Measurements from ENCODE around the gene MEGF9. TPM values are rescaled to one million over a fixed set of nuclear protein-coding genes. Genes with fewer than 3 reads are reported as not detected.

Gene MEGF9
- total and polyA plus RNA-seq, 7 donors: 2.5 to 21.0 (median 11.8) TPM

- intact Hi-C loops (cut with DNase I): no loop called here
- Histone ChIP-seq H3K9me3 (no peaks in the 10 kb centered on the region), H3K36me3 (no peaks in the 10 kb centered on the region), H3K4me3 (no peak overlapping the region), H3K27me3 (no peaks in the 10 kb centered on the region), H3K4me1 (peaks cover 0 to 14% (median 10%) of the 10 kb centered on the region in 4 donors), H3K27ac (no peak overlapping the region)
- TF ChIP-seq EP300 (IDR thresholded peaks at IDR 0.05): no peak
- no peak for TF ChIP-seq POLR2A (IDR thresholded peaks at IDR 0.05)
- no peak for TF ChIP-seq CTCF (IDR thresholded peaks at IDR 0.05)
- TF ChIP-seq POLR2AphosphoS5 (IDR thresholded peaks at IDR 0.05): no peak
- DNase-seq: no peak
- 78 to 80% methylated on average over 2 of the region's 2 CpGs for WGBS, 2 donors
Observed at GRCh38 chr9:120659676-120660075, 54.6 kb downstream of the MEGF9 start.

- no peaks in the 10 kb centered on the region for H3K36me3 ChIP-seq
- intact Hi-C loops (cut with DNase I): no loop called here
Observed at GRCh38 chr9:120659209-120659608, 55.1 kb downstream of the MEGF9 start.

GRCh38 chr9:120655005-120655622, 59.2 kb downstream of the MEGF9 start:
- no peaks in the 10 kb centered on the region for H3K4me1 ChIP-seq
- H3K27ac ChIP-seq: no peak overlapping the region
- H3K27me3 ChIP-seq: no peaks in the 10 kb centered on the region
- TF ChIP-seq EP300 (IDR thresholded peaks at IDR 0.05) (no peak), POLR2AphosphoS5 (IDR thresholded peaks at IDR 0.05) (no peak), CTCF (IDR thresholded peaks at IDR 0.05) (no peak), POLR2A (IDR thresholded peaks at IDR 0.05) (no peak)
- H3K4me3 ChIP-seq: no peak overlapping the region
- no peaks in the 10 kb centered on the region for H3K9me3 ChIP-seq
- H3K36me3 ChIP-seq: no peaks in the 10 kb centered on the region
- intact Hi-C loops (cut with DNase I): no loop called here
- no peak for DNase-seq
- 48 to 71% methylated on average over 4 of the region's 4 CpGs for WGBS, 2 donors

More at GRCh38 chr9:120659209-120659608, 55.1 kb downstream of the MEGF9 start:
- Histone ChIP-seq H3K27me3 (no peaks in the 10 kb centered on the region), H3K4me1 (peaks cover 0 to 10% (median 6%) of the 10 kb centered on the region in 4 donors), H3K4me3 (no peak overlapping the region), H3K27ac (no peak overlapping the region), H3K9me3 (no peaks in the 10 kb centered on the region)
- TF ChIP-seq EP300 (IDR thresholded peaks at IDR 0.05) (no peak), POLR2AphosphoS5 (IDR thresholded peaks at IDR 0.05) (no peak)
- 63 to 84% methylated on average over 3 of the region's 3 CpGs for WGBS, 2 donors
- DNase-seq: no peak

GRCh38 chr9:120654272-120654671, 60.0 kb downstream of the MEGF9 start:
- intact Hi-C loops (cut with DNase I): no loop called here
- no peak for DNase-seq
- WGBS, 2 donors: 95 to 96% methylated on average over 4 of the region's 4 CpGs

GRCh38 chr9:120653762-120654161, 60.5 kb downstream of the MEGF9 start:
- no peak for DNase-seq
- H3K27ac ChIP-seq: no peak overlapping the region
- H3K9me3 ChIP-seq: no peaks in the 10 kb centered on the region
- H3K36me3 ChIP-seq: no peaks in the 10 kb centered on the region
- no peaks in the 10 kb centered on the region for H3K27me3 ChIP-seq
- no peaks in the 10 kb centered on the region for H3K4me1 ChIP-seq
- no peak for TF ChIP-seq EP300 (IDR thresholded peaks at IDR 0.05)
- no peak for TF ChIP-seq CTCF (IDR thresholded peaks at IDR 0.05)
- TF ChIP-seq POLR2AphosphoS5 (IDR thresholded peaks at IDR 0.05): no peak
- no peak overlapping the region for H3K4me3 ChIP-seq
- intact Hi-C loops (cut with DNase I): no loop called here
- 74 to 81% methylated on average over 1 of the region's 1 CpG for WGBS, 2 donors

More at GRCh38 chr9:120654272-120654671, 60.0 kb downstream of the MEGF9 start:
- Histone ChIP-seq H3K9me3 (no peaks in the 10 kb centered on the region), H3K27me3 (no peaks in the 10 kb centered on the region), H3K4me3 (no peak overlapping the region), H3K4me1 (no peaks in the 10 kb centered on the region), H3K27ac (no peak overlapping the region), H3K36me3 (no peaks in the 10 kb centered on the region)
- TF ChIP-seq EP300 (IDR thresholded peaks at IDR 0.05) (no peak), CTCF (IDR thresholded peaks at IDR 0.05) (no peak), POLR2A (IDR thresholded peaks at IDR 0.05) (no peak), POLR2AphosphoS5 (IDR thresholded peaks at IDR 0.05) (no peak)

Data from sigmoid colon (tissue), 7 donors.